GM13977 (cell line): ENCODE data around the gene CALCOCO2.

Experiments used
- DNase-seq: peaks from one replicate; pipeline ENCODE4 v3.0.0; 2012; ENCODE audit warnings: low spot score
- in situ Hi-C: fragments of 300-500 bp; cut with MboI; formaldehyde crosslinking; loops from one replicate; pipeline ENCODE4 v1.12.0; 2022; ENCODE audit warnings: low sequenced_read_pairs, low pct_unique_long_range_greater_than_20kb, mixed read lengths, inconsistent platforms; ENCODE audit not compliant: unreplicated experiment
- TF ChIP-seq, protein P1 (sequence below): IDR thresholded peaks from 2 replicates; pipeline ENCODE4 v1.5.1; 2012; ENCODE audit warnings: mild to moderate bottlenecking, control low read depth; ENCODE audit not compliant: insufficient read depth; ENCODE audit errors: extremely low read depth, missing control alignments

Gene CALCOCO2

DNA sequence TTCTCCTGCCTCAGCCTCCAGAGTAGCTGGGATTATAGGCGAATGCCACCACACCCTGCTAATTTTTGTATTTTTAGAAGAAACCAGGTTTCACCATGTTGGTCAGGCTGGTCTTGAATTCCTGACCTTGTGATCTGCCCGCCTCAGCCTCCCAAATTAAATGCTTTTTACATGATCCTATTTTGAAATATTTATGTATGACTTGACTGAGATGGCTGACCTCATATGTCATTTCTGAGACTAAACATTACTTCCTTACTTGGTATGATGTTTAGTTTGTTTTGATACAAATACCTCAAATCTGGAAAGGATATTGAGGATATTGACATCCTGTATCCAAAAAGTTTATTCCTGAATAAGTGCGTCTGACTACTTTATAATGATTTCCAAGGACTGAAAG, 11.9 kb downstream of the CALCOCO2 start:
- TF ChIP-seq, protein P1, sequence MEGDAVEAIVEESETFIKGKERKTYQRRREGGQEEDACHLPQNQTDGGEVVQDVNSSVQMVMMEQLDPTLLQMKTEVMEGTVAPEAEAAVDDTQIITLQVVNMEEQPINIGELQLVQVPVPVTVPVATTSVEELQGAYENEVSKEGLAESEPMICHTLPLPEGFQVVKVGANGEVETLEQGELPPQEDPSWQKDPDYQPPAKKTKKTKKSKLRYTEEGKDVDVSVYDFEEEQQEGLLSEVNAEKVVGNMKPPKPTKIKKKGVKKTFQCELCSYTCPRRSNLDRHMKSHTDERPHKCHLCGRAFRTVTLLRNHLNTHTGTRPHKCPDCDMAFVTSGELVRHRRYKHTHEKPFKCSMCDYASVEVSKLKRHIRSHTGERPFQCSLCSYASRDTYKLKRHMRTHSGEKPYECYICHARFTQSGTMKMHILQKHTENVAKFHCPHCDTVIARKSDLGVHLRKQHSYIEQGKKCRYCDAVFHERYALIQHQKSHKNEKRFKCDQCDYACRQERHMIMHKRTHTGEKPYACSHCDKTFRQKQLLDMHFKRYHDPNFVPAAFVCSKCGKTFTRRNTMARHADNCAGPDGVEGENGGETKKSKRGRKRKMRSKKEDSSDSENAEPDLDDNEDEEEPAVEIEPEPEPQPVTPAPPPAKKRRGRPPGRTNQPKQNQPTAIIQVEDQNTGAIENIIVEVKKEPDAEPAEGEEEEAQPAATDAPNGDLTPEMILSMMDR, result no peak
- in situ Hi-C loops, result no loop called here
- no peak for DNase-seq

DNA sequence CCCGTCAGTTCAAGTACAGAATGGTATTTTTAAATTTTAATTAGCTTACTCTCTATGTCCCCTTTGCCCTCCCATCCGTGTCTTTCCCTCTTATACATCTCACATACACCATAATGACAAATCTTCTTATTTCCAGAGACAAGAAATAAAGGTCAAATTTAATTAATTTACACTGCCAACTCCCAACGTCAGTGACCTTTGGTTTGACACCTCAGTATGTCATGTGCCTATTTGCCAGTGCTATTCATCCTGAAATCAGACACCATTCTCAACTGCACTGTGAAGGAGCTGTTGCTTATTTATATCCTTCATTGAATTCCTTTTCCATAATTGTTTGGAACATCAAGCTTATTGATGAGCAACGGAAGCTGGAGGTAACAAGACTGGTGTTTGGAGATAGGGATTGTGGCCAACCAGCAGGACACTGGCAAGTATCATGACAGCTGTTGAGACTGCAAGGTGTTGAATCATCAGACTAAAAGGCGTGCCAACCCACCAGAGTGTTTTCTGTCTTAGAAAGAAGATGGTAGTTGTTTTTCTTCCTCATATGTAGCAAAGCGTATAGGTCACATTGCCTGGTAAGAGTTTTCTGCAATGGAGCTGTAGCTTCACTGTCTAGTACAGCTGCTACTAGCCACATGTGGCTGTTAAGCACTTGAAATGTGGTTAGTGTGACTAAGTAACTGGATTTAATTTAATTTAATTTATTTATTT, 12.5 kb downstream of the CALCOCO2 start:
- no peak for DNase-seq
- in situ Hi-C loops, result no loop called here
- TF ChIP-seq, protein P1, result no peak

DNA sequence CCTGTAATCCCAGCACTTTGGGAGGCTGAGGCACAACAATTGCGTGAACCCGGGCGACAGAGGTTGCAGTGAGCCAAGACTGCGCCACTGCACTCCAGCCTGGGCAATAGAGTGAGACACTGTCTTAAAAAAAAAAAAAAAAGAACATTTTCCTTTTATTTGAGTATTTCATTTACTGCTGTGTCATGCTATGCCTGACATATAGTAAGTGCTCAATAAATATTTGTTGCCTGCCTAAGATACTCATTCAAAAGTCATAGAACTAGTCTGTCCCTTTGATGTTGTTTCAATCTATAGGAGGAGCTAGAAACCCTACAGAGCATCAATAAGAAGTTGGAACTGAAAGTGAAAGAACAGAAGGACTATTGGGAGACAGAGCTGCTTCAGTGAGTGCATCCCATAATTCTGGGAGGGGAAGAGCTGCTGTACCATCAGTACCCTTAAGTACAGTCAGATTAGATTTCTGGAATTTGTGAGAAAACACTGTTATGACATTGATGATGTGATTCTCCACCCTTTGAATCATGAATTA, 20.0 kb downstream of the CALCOCO2 start:
- in situ Hi-C loops, result no loop called here
- DNase-seq, result no peak
- TF ChIP-seq, protein P1, result no peak

DNA sequence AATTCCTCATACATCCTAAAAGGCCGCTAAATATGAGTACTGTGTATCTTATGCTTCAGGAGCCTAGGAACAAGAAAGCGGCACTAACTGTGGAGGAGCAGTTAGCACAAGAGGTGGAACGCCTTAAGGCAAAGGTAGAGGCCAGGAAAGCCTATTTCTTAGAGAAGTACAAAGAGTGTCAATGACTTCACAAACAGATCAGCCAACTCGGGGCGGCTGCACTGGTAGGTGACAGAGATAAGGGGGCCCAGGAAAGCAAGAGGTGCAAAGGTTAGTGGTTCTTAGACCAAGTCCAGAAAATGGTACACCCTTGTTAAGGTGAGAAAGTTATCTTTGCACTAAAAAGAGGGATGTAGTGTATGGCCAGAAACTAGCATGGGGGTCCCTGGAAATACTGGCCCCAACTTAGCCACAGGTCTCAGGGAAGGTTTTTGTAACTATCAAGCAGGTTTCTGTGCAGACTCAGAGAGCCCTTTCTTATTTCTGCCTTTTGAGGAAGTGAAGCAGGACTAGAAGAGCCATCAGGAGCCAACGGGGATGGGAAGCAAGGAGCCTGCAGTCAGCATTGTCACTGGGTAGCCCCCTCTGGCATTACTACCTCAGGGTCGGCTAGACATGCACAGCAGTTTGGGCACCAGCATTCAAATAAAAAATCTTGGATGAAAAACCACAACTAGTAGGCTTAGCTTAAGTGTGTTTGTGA, 24.1 kb downstream of the CALCOCO2 start:
- TF ChIP-seq, protein P1, result no peak
- in situ Hi-C loops, result no loop called here
- DNase-seq, result no peak

DNA sequence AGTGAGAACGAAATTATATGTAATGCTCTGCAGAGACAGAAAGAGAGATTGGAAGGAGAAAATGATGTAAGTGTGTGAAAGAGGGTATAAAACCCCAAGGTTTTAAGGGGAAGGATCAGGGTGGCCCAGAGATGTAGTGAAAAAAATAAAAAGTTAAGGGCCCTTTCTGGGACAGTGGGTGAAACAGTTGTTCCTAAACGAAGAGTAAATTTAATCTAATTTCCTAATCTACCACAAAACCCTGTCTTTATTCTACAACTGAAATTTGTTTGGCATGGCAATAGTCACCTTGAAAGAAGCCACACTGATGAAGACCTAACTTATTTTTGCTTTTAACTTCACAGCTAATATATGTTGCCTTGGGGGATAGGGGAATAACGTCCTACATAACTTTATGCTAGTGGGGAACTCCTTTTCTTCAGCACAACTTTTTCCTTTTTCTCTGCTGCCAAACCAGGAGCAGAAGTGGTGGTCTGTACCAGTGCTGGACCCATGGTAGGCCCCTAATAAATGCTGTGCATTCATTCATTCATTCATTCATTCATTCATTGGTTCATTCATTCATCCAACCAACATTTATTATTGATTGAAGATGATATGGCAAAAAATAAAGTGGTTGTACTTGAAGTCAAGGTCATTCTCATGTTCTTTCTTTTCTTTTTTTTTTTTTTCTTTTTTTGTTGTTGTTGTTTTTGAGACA, 25.4 kb downstream of the CALCOCO2 start:
- DNase-seq, result no peak
- in situ Hi-C loops, result no loop called here
- TF ChIP-seq, protein P1, result no peak

DNA sequence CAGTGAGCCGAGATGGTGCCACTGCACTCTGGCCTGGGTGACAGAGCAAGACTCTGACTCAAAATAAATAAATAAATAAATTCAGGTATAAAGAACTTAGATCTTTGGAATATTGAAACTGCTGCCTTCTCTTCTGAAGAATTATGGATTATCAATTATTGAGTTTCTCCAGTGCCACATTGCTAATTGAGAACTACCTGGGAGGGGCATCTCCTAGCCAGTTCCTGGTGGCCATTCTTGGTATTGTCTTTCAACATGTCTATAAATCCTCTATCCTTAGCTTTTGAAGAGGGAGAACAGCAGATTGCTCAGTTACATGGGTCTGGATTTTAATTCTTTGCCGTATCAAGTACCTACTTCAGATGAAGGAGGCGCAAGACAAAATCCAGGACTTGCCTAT, 29.2 kb downstream of the CALCOCO2 start:
- TF ChIP-seq, protein P1, result no peak
- in situ Hi-C loops, result no loop called here
- no peak for DNase-seq
